Fibroblast of lung (primary cell): ENCODE measurements around the gene CPA4. TPM values are rescaled to one million over a fixed set of nuclear protein-coding genes. Genes with fewer than 3 reads are reported as not detected.

Source experiments
- DNase-seq, 2 donors: peaks; one replicate each; pipeline versions ENCODE4 v3.0.0 to v3.0.0-alpha.2; 2010; ENCODE audit warnings: low read depth in 2 of 2
- H2AFZ ChIP-seq: 2 replicates; pipeline ENCODE4 v1.5.1; 2012; ENCODE audit warnings: low read length, control low read depth, inconsistent platforms
- H3K27ac ChIP-seq: 2 replicates; pipeline ENCODE4 v1.5.1; 2011; ENCODE audit warnings: low read length, control low read depth; ENCODE audit not compliant: insufficient read depth
- H3K27me3 ChIP-seq: 2 replicates; pipeline ENCODE4 v1.5.1; 2011; ENCODE audit warnings: mild to moderate bottlenecking, low read length; ENCODE audit not compliant: control insufficient read depth, insufficient read depth
- H3K36me3 ChIP-seq: 2 replicates; pipeline ENCODE4 v1.5.1; 2011; ENCODE audit warnings: low read length; ENCODE audit not compliant: control insufficient read depth, insufficient read depth
- H3K4me1 ChIP-seq: 2 replicates; pipeline ENCODE4 v1.5.1; 2011; ENCODE audit warnings: low read length; ENCODE audit not compliant: control insufficient read depth, insufficient read depth; ENCODE audit errors: extremely low read depth
- H3K4me2 ChIP-seq: 2 replicates; pipeline ENCODE4 v1.5.1; 2011; ENCODE audit warnings: low read length, control low read depth; ENCODE audit not compliant: insufficient read depth; ENCODE audit errors: extremely low read depth
- H3K4me3 ChIP-seq, 4 experiments: fragments of 200-600 bp in 1 of 4; sonication (generic) in 1 of 4; replicated peaks in 1 of 4; 2 replicates each; pipeline ENCODE4 v1.5.1; 2011 to 2016; ENCODE audit warnings: low read length in 4 of 4, low read depth in 3 of 4, mild to moderate bottlenecking in 3 of 4, control low read depth in 2 of 4, inconsistent platforms in 1 of 4, mixed read lengths in 1 of 4; ENCODE audit not compliant: insufficient read depth in 1 of 4; ENCODE audit errors: control extremely low read depth in 1 of 4
- H3K79me2 ChIP-seq: 2 replicates; pipeline ENCODE4 v1.5.1; 2012; ENCODE audit warnings: mild to moderate bottlenecking, low read length, inconsistent platforms; ENCODE audit not compliant: control insufficient read depth, insufficient read depth
- H3K9ac ChIP-seq: 2 replicates; pipeline ENCODE4 v1.5.1; 2011; ENCODE audit warnings: mild to moderate bottlenecking, low read length, control low read depth; ENCODE audit not compliant: insufficient read depth
- H3K9me3 ChIP-seq: 2 replicates; pipeline ENCODE4 v1.5.1; 2012; ENCODE audit warnings: low read depth, low read length; ENCODE audit not compliant: control insufficient read depth, insufficient read depth
- H4K20me1 ChIP-seq: 2 replicates; pipeline ENCODE4 v1.5.1; 2011; ENCODE audit warnings: low read length; ENCODE audit not compliant: control insufficient read depth, insufficient read depth; ENCODE audit errors: extremely low read depth
- CTCF ChIP-seq, 2 donors: IDR thresholded peaks in 1 of 2; conservative IDR thresholded peaks in 1 of 2; 1 replicate in 1 of 2; 2 replicates in 1 of 2; pipeline ENCODE4 v1.5.1; 2011 to 2012; ENCODE audit warnings: low read length in 2 of 2, control low read depth in 1 of 2, inconsistent platforms in 1 of 2, low read depth in 1 of 2, mild to moderate bottlenecking in 1 of 2
- EZH2 ChIP-seq: IDR thresholded peaks from 2 replicates; pipeline ENCODE4 v1.5.1; 2012; ENCODE audit warnings: low read length, control low read depth, mild to moderate bottlenecking; ENCODE audit errors: missing control alignments
- polyA plus RNA-seq, 2 donors: library from polyadenylated mRNA; depleted of rRNA in 1 of 2; stranded (reverse) in 1 of 2; unstranded in 1 of 2; fragments of >200 nt; gene quantifications; 2 replicates each; pipeline ENCODE4 v1.2.1, GENCODE V29; 2011 to 2012; ENCODE audit warnings: missing spikeins in 1 of 2
- total RNA-seq: library from RNA; depleted of rRNA; stranded (reverse); fragments of >200 nt; gene quantifications from 2 replicates; pipeline ENCODE4 v1.2.1, GENCODE V29; 2014

Gene CPA4
- total and polyA plus RNA-seq, 2 donors (not counting 1 experiment from before 2014, with no cell fraction given), result 6.4 to 48.3 TPM

- Histone ChIP-seq H3K27ac (no peak overlapping the region), H3K36me3 (peaks cover 2% of the 10 kb centered on the region), H3K79me2 (no peaks in the 10 kb centered on the region), H3K27me3 (no peaks in the 10 kb centered on the region), H3K4me3 (no peak overlapping the region), H3K9ac (no peak overlapping the region), H3K9me3 (no peaks in the 10 kb centered on the region), H2AFZ (no peak overlapping the region), H3K4me1 (no peaks in the 10 kb centered on the region), H3K4me2 (no peak overlapping the region), H4K20me1 (no peaks in the 10 kb centered on the region)
- no peak for DNase-seq
- TF ChIP-seq EZH2 (no peak), CTCF (conservative IDR thresholded peaks at IDR 0.05 in 1 of 2, IDR thresholded peaks at IDR 0.05 in 1 of 2; ENCODE audit: low read depth in 1 of 2, low read length in 2 of 2) (no peak)
These were observed 10.6 kb downstream of the CPA4 start for GRCh38 chr7:130303551-130303950.

- TF ChIP-seq CTCF (conservative IDR thresholded peaks at IDR 0.05 in 1 of 2, IDR thresholded peaks at IDR 0.05 in 1 of 2; ENCODE audit: low read depth in 1 of 2, low read length in 2 of 2) (no peak), EZH2 (no peak)
- no peaks in the 10 kb centered on the region for H3K4me1 ChIP-seq
These were observed 11.0 kb downstream of the CPA4 start for GRCh38 chr7:130303982-130304381.

GRCh38 chr7:130304878-130305277 is 11.9 kb downstream of the CPA4 start:
- Histone ChIP-seq H3K9ac (no peak overlapping the region), H3K79me2 (no peaks in the 10 kb centered on the region), H3K36me3 (peaks cover 2% of the 10 kb centered on the region), H4K20me1 (no peaks in the 10 kb centered on the region), H3K4me1 (no peaks in the 10 kb centered on the region), H2AFZ (no peak overlapping the region), H3K27ac (no peak overlapping the region), H3K4me3 (no peak overlapping the region), H3K9me3 (no peaks in the 10 kb centered on the region), H3K27me3 (no peaks in the 10 kb centered on the region), H3K4me2 (no peak overlapping the region)
- DNase-seq, result no peak
- no peak for TF ChIP-seq EZH2
- TF ChIP-seq CTCF (conservative IDR thresholded peaks at IDR 0.05 in 1 of 2, IDR thresholded peaks at IDR 0.05 in 1 of 2; ENCODE audit: low read depth in 1 of 2, low read length in 2 of 2), result no peak

More at GRCh38 chr7:130303982-130304381, 11.0 kb downstream of the CPA4 start:
- Histone ChIP-seq H3K9me3 (no peaks in the 10 kb centered on the region), H3K79me2 (no peaks in the 10 kb centered on the region), H3K36me3 (peaks cover 2% of the 10 kb centered on the region), H3K27me3 (no peaks in the 10 kb centered on the region), H3K4me2 (no peak overlapping the region), H4K20me1 (no peaks in the 10 kb centered on the region), H3K4me3 (no peak overlapping the region), H3K27ac (no peak overlapping the region), H2AFZ (no peak overlapping the region), H3K9ac (no peak overlapping the region)
- no peak for DNase-seq
